ENCODE data around the gene GUCY2C.

GUCY2C gene

DNA sequence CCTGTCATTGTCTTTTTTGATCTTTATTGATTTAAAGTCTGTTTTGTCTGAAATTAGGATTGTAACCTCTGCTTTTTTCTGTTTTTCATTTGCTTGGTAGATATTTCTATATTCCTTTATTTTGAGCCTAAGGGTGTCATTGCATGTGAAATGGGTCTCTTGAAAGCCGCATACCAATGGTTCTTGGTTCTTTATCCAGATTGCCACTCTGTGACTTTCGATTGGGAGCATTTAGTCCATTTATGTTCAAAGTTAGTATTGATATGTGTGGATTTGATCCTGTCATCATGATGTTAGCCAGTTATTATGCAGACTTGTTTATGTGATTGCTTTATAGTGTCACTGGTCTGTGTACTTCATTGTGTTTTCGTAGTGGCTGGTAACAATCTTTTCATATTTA is 98.9 kb downstream of the GUCY2C start:
- H3K4me3 ChIP-seq (replicated peaks; ENCODE audit: low read depth, low read length), result no peak overlapping the region
- H3K27me3 ChIP-seq (replicated peaks; ENCODE audit: control insufficient read depth, insufficient read depth, low read length), result no peaks in the 10 kb centered on the region
- TF ChIP-seq, protein P1, sequence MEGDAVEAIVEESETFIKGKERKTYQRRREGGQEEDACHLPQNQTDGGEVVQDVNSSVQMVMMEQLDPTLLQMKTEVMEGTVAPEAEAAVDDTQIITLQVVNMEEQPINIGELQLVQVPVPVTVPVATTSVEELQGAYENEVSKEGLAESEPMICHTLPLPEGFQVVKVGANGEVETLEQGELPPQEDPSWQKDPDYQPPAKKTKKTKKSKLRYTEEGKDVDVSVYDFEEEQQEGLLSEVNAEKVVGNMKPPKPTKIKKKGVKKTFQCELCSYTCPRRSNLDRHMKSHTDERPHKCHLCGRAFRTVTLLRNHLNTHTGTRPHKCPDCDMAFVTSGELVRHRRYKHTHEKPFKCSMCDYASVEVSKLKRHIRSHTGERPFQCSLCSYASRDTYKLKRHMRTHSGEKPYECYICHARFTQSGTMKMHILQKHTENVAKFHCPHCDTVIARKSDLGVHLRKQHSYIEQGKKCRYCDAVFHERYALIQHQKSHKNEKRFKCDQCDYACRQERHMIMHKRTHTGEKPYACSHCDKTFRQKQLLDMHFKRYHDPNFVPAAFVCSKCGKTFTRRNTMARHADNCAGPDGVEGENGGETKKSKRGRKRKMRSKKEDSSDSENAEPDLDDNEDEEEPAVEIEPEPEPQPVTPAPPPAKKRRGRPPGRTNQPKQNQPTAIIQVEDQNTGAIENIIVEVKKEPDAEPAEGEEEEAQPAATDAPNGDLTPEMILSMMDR (IDR thresholded peaks at IDR 0.05; ENCODE audit: insufficient read depth, low read length, poor library complexity, severe bottlenecking), result no peak
- no peaks in the 10 kb centered on the region for H3K36me3 ChIP-seq (ENCODE audit: control insufficient read depth, insufficient read depth, low read length)
- DNase-seq (ENCODE audit: extremely low read depth, insufficient read length), result no peak

DNA sequence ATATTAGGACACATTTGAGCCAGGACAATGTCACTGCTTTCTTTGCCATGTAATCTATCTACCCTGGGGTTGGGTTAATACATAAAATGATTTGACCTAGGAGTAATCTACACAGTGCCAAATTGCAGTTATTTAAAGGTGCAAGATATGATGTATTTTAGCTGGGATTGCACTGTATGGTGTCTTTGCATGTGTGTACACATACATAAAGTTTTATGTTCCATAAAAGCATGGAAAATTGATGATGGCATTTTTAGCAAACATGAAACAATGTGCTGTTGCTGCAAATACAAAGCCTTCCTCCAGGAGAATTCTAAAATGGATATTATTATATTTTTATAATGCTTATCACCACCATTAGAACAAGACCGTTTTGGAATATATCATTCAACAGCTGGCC is 104.7 kb downstream of the GUCY2C start:
- TF ChIP-seq, protein P1 (IDR thresholded peaks at IDR 0.05; ENCODE audit: insufficient read depth, low read length, poor library complexity, severe bottlenecking), result no peak
- DNase-seq (ENCODE audit: extremely low read depth, insufficient read length), result no peak
- Histone ChIP-seq H3K27me3 (replicated peaks; ENCODE audit: control insufficient read depth, insufficient read depth, low read length) (no peaks in the 10 kb centered on the region), H3K4me3 (replicated peaks; ENCODE audit: low read depth, low read length) (no peak overlapping the region), H3K36me3 (ENCODE audit: control insufficient read depth, insufficient read depth, low read length) (no peaks in the 10 kb centered on the region)

DNA sequence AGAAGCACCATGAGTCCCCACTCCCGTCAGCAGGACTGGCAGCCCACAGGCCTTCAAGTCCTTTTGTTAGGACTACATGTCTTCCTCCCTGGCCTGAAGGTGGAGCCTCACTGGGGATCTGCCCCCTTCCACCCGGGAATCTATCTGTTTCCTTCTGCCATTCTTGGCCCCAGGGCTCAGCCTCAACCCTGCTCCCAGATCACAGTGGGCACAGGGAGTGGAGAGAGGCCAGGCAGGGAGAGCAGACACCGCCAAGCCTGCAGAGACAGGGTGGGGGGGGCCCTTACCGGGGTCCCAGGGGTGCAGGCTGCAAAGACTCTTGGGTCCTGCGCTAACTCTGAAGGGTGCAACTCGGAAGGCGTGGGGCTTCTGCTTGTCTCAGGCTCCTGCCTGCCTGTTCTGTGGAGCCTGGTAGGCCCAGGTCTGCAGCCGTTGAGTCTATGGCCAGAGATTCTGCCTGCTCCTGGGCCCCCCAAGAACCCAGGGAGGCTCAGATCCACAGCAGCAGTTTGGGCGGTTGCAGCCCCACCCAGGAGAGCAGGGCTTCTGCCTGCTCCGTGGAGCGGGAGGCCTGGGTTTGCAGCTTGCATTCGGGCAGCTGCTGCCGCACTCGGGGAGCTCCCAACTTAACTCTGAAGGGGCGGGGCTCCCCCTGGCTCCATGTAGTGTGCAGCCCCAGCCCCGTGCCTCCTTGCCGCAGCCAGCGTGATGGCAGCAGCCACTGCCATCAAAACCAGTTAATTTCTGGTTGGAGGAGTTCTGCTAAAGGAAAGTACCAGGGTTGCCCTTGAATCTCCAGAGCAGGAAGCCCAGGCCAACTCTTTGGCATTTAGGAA is 107.0 kb downstream of the GUCY2C start:
- H3K4me3 ChIP-seq (replicated peaks; ENCODE audit: low read depth, low read length), result no peak overlapping the region
- TF ChIP-seq, protein P1 (IDR thresholded peaks at IDR 0.05; ENCODE audit: insufficient read depth, low read length, poor library complexity, severe bottlenecking), result no peak
- no peaks in the 10 kb centered on the region for H3K36me3 ChIP-seq (ENCODE audit: control insufficient read depth, insufficient read depth, low read length)
- no peaks in the 10 kb centered on the region for H3K27me3 ChIP-seq (replicated peaks; ENCODE audit: control insufficient read depth, insufficient read depth, low read length)
- DNase-seq (ENCODE audit: extremely low read depth, insufficient read length), result no peak

DNA sequence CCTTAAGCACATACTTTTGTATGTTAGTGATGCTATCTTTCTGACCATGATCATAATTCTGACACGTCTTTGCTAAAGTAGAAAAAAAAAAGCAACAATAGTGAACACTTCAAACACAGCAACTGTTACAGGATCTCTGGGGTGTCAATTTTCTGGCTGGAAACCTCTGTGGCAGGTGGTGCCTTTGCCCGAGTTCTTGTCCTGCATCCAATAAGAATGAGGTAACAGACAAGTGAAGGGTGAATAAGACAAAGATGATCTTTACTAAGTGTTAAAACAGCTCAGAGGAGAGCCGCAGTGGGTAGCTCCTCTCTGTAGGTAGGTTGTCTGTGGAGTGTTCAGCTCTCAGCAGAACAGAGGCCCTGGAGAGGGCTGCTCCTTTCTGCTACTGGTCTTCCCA is 107.8 kb downstream of the GUCY2C start:
- TF ChIP-seq, protein P1 (IDR thresholded peaks at IDR 0.05; ENCODE audit: insufficient read depth, low read length, poor library complexity, severe bottlenecking), result no peak
- DNase-seq (ENCODE audit: extremely low read depth, insufficient read length), result no peak
- H3K36me3 ChIP-seq (ENCODE audit: control insufficient read depth, insufficient read depth, low read length), result no peaks in the 10 kb centered on the region
- no peak overlapping the region for H3K4me3 ChIP-seq (replicated peaks; ENCODE audit: low read depth, low read length)
- no peaks in the 10 kb centered on the region for H3K27me3 ChIP-seq (replicated peaks; ENCODE audit: control insufficient read depth, insufficient read depth, low read length)

DNA sequence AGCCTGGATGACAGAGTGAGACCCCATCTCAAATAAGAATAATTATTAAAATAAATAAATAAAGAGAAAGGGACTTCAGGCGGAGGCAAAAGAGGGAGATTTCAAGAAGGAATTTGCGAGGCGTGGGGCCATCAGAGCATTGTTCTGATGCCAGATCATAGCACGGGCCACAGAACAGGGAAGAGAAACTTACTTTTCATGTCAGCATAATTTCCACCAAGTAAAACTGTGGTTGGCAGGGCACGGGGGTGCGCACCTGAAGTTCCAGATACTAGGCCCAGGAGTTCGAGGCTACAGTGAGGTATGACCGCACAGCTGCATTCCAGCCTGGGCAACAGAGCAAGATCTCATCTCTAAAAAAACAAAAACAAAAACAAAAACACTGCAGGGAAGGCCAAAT is 117.8 kb downstream of the GUCY2C start:
- TF ChIP-seq, protein P1 (IDR thresholded peaks at IDR 0.05; ENCODE audit: insufficient read depth, low read length, poor library complexity, severe bottlenecking), result no peak
- Histone ChIP-seq H3K4me3 (replicated peaks; ENCODE audit: low read depth, low read length) (no peak overlapping the region), H3K27me3 (replicated peaks; ENCODE audit: control insufficient read depth, insufficient read depth, low read length) (no peaks in the 10 kb centered on the region), H3K36me3 (ENCODE audit: control insufficient read depth, insufficient read depth, low read length) (no peaks in the 10 kb centered on the region)
- no peak for DNase-seq (ENCODE audit: extremely low read depth, insufficient read length)

Data from GM06990 (cell line).